Peyer's patch (tissue), 4 donors: ENCODE data around the gene PIK3R3.

Experiments used
- CTCF ChIP-seq, 6 experiments: fragments of 450-650 bp in 4 of 6; fragments of 200-600 bp in 2 of 6; sonication (generic) in 1 of 6; IDR thresholded peaks; one replicate each; pipeline ENCODE4 v1.5.1; 2017 to 2019; ENCODE audit warnings: antibody characterized with exemption in 6 of 6, mild to moderate bottlenecking in 3 of 6, moderate library complexity in 1 of 6
- POLR2A ChIP-seq, 2 donors: fragments of 450-650 bp; IDR thresholded peaks; one replicate each; pipeline ENCODE4 v1.5.1; 2017; ENCODE audit warnings: antibody characterized with exemption in 2 of 2, mild to moderate bottlenecking in 2 of 2, moderate library complexity in 2 of 2

- TF ChIP-seq CTCF (IDR thresholded peaks at IDR 0.05) (no peak), POLR2A (IDR thresholded peaks at IDR 0.05) (no peak)
Measured at GRCh38 chr1:46081206-46081605, 51.2 kb downstream of the PIK3R3 start.
